SK-N-SH treated with all-trans-retinoic acid at 6 μM for 48 hours (cell line): ENCODE data around the gene TTC39A.

ENCODE experiments used
- PPARA ChIP-seq: fragments of 250-450 bp; sonication (Bioruptor Pico); IDR thresholded peaks from 2 replicates; pipeline ENCODE4 v1.5.0; 2020; ENCODE audit warnings: mild to moderate bottlenecking, borderline replicate concordance
- ZFP3 ChIP-seq: fragments of 250-450 bp; sonication (Bioruptor Pico); IDR thresholded peaks from 2 replicates; pipeline ENCODE4 v1.5.0; 2020; ENCODE audit warnings: mild to moderate bottlenecking, moderate library complexity
- TF ChIP-seq, protein P1 (sequence below): fragments of 250-450 bp; sonication (Bioruptor Pico); IDR thresholded peaks from 2 replicates; pipeline ENCODE4 v1.8.0; 2020; ENCODE audit warnings: mild to moderate bottlenecking, moderate library complexity, borderline replicate concordance
- TF ChIP-seq, protein P2 (sequence below): fragments of 250-450 bp; sonication (Bioruptor Pico); IDR thresholded peaks from 2 replicates; pipeline ENCODE4 v1.5.0; 2020; ENCODE audit warnings: mild to moderate bottlenecking, moderate library complexity

DNA sequence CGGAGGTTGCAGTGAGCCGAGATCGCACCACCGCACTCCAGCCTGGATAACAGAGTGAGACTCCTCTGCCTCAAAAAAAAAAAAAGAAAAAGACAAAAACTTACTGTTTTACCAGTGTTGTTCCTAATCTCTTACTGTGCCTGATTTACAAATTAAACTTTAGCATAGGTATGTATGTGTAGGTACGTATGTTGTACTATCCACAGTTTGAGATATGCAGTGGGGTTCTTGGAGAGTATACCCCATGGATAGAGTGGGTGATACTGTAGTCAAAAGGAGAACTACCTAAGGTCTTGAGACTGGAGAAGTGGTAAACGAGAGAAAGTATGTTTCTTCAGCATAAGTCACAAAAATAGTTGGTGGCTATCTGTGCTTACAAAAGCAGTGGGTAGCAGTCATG, 55.7 kb downstream of the TTC39A start:
- no peak for TF ChIP-seq ZFP3 (CRISPR knock-in tag)
- TF ChIP-seq, protein P1, sequence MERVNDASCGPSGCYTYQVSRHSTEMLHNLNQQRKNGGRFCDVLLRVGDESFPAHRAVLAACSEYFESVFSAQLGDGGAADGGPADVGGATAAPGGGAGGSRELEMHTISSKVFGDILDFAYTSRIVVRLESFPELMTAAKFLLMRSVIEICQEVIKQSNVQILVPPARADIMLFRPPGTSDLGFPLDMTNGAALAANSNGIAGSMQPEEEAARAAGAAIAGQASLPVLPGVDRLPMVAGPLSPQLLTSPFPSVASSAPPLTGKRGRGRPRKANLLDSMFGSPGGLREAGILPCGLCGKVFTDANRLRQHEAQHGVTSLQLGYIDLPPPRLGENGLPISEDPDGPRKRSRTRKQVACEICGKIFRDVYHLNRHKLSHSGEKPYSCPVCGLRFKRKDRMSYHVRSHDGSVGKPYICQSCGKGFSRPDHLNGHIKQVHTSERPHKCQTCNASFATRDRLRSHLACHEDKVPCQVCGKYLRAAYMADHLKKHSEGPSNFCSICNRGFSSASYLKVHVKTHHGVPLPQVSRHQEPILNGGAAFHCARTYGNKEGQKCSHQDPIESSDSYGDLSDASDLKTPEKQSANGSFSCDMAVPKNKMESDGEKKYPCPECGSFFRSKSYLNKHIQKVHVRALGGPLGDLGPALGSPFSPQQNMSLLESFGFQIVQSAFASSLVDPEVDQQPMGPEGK (CRISPR knock-in tag): no peak
- TF ChIP-seq, protein P2, sequence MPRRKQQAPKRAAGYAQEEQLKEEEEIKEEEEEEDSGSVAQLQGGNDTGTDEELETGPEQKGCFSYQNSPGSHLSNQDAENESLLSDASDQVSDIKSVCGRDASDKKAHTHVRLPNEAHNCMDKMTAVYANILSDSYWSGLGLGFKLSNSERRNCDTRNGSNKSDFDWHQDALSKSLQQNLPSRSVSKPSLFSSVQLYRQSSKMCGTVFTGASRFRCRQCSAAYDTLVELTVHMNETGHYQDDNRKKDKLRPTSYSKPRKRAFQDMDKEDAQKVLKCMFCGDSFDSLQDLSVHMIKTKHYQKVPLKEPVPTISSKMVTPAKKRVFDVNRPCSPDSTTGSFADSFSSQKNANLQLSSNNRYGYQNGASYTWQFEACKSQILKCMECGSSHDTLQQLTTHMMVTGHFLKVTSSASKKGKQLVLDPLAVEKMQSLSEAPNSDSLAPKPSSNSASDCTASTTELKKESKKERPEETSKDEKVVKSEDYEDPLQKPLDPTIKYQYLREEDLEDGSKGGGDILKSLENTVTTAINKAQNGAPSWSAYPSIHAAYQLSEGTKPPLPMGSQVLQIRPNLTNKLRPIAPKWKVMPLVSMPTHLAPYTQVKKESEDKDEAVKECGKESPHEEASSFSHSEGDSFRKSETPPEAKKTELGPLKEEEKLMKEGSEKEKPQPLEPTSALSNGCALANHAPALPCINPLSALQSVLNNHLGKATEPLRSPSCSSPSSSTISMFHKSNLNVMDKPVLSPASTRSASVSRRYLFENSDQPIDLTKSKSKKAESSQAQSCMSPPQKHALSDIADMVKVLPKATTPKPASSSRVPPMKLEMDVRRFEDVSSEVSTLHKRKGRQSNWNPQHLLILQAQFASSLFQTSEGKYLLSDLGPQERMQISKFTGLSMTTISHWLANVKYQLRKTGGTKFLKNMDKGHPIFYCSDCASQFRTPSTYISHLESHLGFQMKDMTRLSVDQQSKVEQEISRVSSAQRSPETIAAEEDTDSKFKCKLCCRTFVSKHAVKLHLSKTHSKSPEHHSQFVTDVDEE (CRISPR knock-in tag): no peak
- no peak for TF ChIP-seq PPARA (CRISPR knock-in tag)
